Measurements from ENCODE around the gene PUSL1.

PUSL1 gene

GRCh38 chr1:1307923-1308755 lies at the start of gene PUSL1, which contains the start of gene ACAP3:
TSS of gene PUSL1 (plus strand) at chr1:1308597. CDS start at chr1:1308644, 47 bp downstream.
TSS of gene ACAP3 (minus strand) at chr1:1307930. CDS start at chr1:1307815, 115 bp downstream.
- Histone ChIP-seq H3K27me3 (ENCODE audit: control insufficient read depth in 2 of 2, insufficient read depth in 2 of 2, low read length in 2 of 2) (no peaks in the 10 kb centered on the region), H3K9me3 (ENCODE audit: control insufficient read depth in 2 of 2, low read length in 2 of 2) (no peaks in the 10 kb centered on the region), H3K36me3 (ENCODE audit: control insufficient read depth in 2 of 2, insufficient read depth in 2 of 2, low read length in 2 of 2) (peaks cover 16 to 22% of the 10 kb centered on the region in 2 donors), H3K9ac (ENCODE audit: low read depth in 1 of 2, low read length in 2 of 2) (peak within 1 kb of the TSS; percentile 65 to 79), H3K4me1 (ENCODE audit: control insufficient read depth in 2 of 2, insufficient read depth in 2 of 2, low read length in 2 of 2) (peaks cover 33 to 39% of the 10 kb centered on the region in 2 donors), H3K27ac (ENCODE audit: low read depth in 2 of 2, low read length in 2 of 2) (peak within 1 kb of the TSS; percentile 93 to 96), H3K4me3 (ENCODE audit: low read length in 2 of 2) (peak within 1 kb of the TSS; percentile 70 to 80)

GRCh38 chr1:1259119-1259488 lies 49.3 kb upstream of the PUSL1 start:
- Histone ChIP-seq H3K4me1 (ENCODE audit: control insufficient read depth in 2 of 2, insufficient read depth in 2 of 2, low read length in 2 of 2) (peaks cover 0 to 3% of the 10 kb centered on the region in 2 donors), H3K9ac (ENCODE audit: low read depth in 1 of 2, low read length in 2 of 2) (no peak overlapping the region), H3K36me3 (ENCODE audit: control insufficient read depth in 2 of 2, insufficient read depth in 2 of 2, low read length in 2 of 2) (peaks cover 43 to 63% of the 10 kb centered on the region in 2 donors), H3K27me3 (ENCODE audit: control insufficient read depth in 2 of 2, insufficient read depth in 2 of 2, low read length in 2 of 2) (no peaks in the 10 kb centered on the region), H3K4me3 (ENCODE audit: low read length in 2 of 2) (no peak overlapping the region), H3K9me3 (ENCODE audit: control insufficient read depth in 2 of 2, low read length in 2 of 2) (no peaks in the 10 kb centered on the region), H3K27ac (ENCODE audit: low read depth in 2 of 2, low read length in 2 of 2) (no peak overlapping the region)

- H3K9ac ChIP-seq (ENCODE audit: low read depth in 1 of 2, low read length in 2 of 2) = no peak overlapping the region
- peaks cover 46 to 62% of the 10 kb centered on the region in 2 donors for H3K36me3 ChIP-seq (ENCODE audit: control insufficient read depth in 2 of 2, insufficient read depth in 2 of 2, low read length in 2 of 2)
- H3K4me3 ChIP-seq (ENCODE audit: low read length in 2 of 2) = no peak overlapping the region
- no peaks in the 10 kb centered on the region for H3K27me3 ChIP-seq (ENCODE audit: control insufficient read depth in 2 of 2, insufficient read depth in 2 of 2, low read length in 2 of 2)
- H3K4me1 ChIP-seq (ENCODE audit: control insufficient read depth in 2 of 2, insufficient read depth in 2 of 2, low read length in 2 of 2) = peaks cover 0 to 3% of the 10 kb centered on the region in 2 donors
- H3K9me3 ChIP-seq (ENCODE audit: control insufficient read depth in 2 of 2, low read length in 2 of 2) = no peaks in the 10 kb centered on the region
- no peak overlapping the region for H3K27ac ChIP-seq (ENCODE audit: low read depth in 2 of 2, low read length in 2 of 2)
Observed at GRCh38 chr1:1259540-1259939, 48.9 kb upstream of the PUSL1 start.

GRCh38 chr1:1259951-1260600 lies 48.3 kb upstream of the PUSL1 start:
- Histone ChIP-seq H3K9ac (ENCODE audit: low read depth in 1 of 2, low read length in 2 of 2) (no peak overlapping the region), H3K9me3 (ENCODE audit: control insufficient read depth in 2 of 2, low read length in 2 of 2) (no peaks in the 10 kb centered on the region), H3K4me3 (ENCODE audit: low read length in 2 of 2) (no peak overlapping the region), H3K4me1 (ENCODE audit: control insufficient read depth in 2 of 2, insufficient read depth in 2 of 2, low read length in 2 of 2) (peaks cover 0 to 3% of the 10 kb centered on the region in 2 donors), H3K36me3 (ENCODE audit: control insufficient read depth in 2 of 2, insufficient read depth in 2 of 2, low read length in 2 of 2) (peaks cover 45 to 61% of the 10 kb centered on the region in 2 donors), H3K27ac (ENCODE audit: low read depth in 2 of 2, low read length in 2 of 2) (no peak overlapping the region), H3K27me3 (ENCODE audit: control insufficient read depth in 2 of 2, insufficient read depth in 2 of 2, low read length in 2 of 2) (no peaks in the 10 kb centered on the region)

GRCh38 chr1:1260843-1261560 lies 47.4 kb upstream of the PUSL1 start:
- Histone ChIP-seq H3K4me1 (ENCODE audit: control insufficient read depth in 2 of 2, insufficient read depth in 2 of 2, low read length in 2 of 2) (peaks cover 0 to 3% of the 10 kb centered on the region in 2 donors), H3K4me3 (ENCODE audit: low read length in 2 of 2) (no peak overlapping the region), H3K9ac (ENCODE audit: low read depth in 1 of 2, low read length in 2 of 2) (no peak overlapping the region), H3K36me3 (ENCODE audit: control insufficient read depth in 2 of 2, insufficient read depth in 2 of 2, low read length in 2 of 2) (peaks cover 46 to 58% of the 10 kb centered on the region in 2 donors), H3K27me3 (ENCODE audit: control insufficient read depth in 2 of 2, insufficient read depth in 2 of 2, low read length in 2 of 2) (no peaks in the 10 kb centered on the region), H3K27ac (ENCODE audit: low read depth in 2 of 2, low read length in 2 of 2) (no peak overlapping the region), H3K9me3 (ENCODE audit: control insufficient read depth in 2 of 2, low read length in 2 of 2) (no peaks in the 10 kb centered on the region)

- H3K9me3 ChIP-seq (ENCODE audit: control insufficient read depth in 2 of 2, low read length in 2 of 2) = no peaks in the 10 kb centered on the region
- peaks cover 46 to 54% of the 10 kb centered on the region in 2 donors for H3K36me3 ChIP-seq (ENCODE audit: control insufficient read depth in 2 of 2, insufficient read depth in 2 of 2, low read length in 2 of 2)
- H3K4me1 ChIP-seq (ENCODE audit: control insufficient read depth in 2 of 2, insufficient read depth in 2 of 2, low read length in 2 of 2) = peaks cover 0 to 3% of the 10 kb centered on the region in 2 donors
- no peaks in the 10 kb centered on the region for H3K27me3 ChIP-seq (ENCODE audit: control insufficient read depth in 2 of 2, insufficient read depth in 2 of 2, low read length in 2 of 2)
- no peak overlapping the region for H3K27ac ChIP-seq (ENCODE audit: low read depth in 2 of 2, low read length in 2 of 2)
- H3K9ac ChIP-seq (ENCODE audit: low read depth in 1 of 2, low read length in 2 of 2) = no peak overlapping the region
- H3K4me3 ChIP-seq (ENCODE audit: low read length in 2 of 2) = no peak overlapping the region
Observed at GRCh38 chr1:1262071-1262470, 46.3 kb upstream of the PUSL1 start.

GRCh38 chr1:1262758-1263157 lies 45.6 kb upstream of the PUSL1 start:
- no peak overlapping the region for H3K27ac ChIP-seq (ENCODE audit: low read depth in 2 of 2, low read length in 2 of 2)
- no peak overlapping the region for H3K9ac ChIP-seq (ENCODE audit: low read depth in 1 of 2, low read length in 2 of 2)
- H3K36me3 ChIP-seq (ENCODE audit: control insufficient read depth in 2 of 2, insufficient read depth in 2 of 2, low read length in 2 of 2) = peaks cover 50 to 57% of the 10 kb centered on the region in 2 donors
- H3K27me3 ChIP-seq (ENCODE audit: control insufficient read depth in 2 of 2, insufficient read depth in 2 of 2, low read length in 2 of 2) = no peaks in the 10 kb centered on the region
- H3K4me3 ChIP-seq (ENCODE audit: low read length in 2 of 2) = no peak overlapping the region
- no peaks in the 10 kb centered on the region for H3K9me3 ChIP-seq (ENCODE audit: control insufficient read depth in 2 of 2, low read length in 2 of 2)
- H3K4me1 ChIP-seq (ENCODE audit: control insufficient read depth in 2 of 2, insufficient read depth in 2 of 2, low read length in 2 of 2) = peaks cover 0 to 3% of the 10 kb centered on the region in 2 donors

- H3K4me3 ChIP-seq (ENCODE audit: low read length in 2 of 2) = no peak overlapping the region
- no peak overlapping the region for H3K27ac ChIP-seq (ENCODE audit: low read depth in 2 of 2, low read length in 2 of 2)
- no peak overlapping the region for H3K9ac ChIP-seq (ENCODE audit: low read depth in 1 of 2, low read length in 2 of 2)
- H3K9me3 ChIP-seq (ENCODE audit: control insufficient read depth in 2 of 2, low read length in 2 of 2) = no peaks in the 10 kb centered on the region
- H3K4me1 ChIP-seq (ENCODE audit: control insufficient read depth in 2 of 2, insufficient read depth in 2 of 2, low read length in 2 of 2) = peaks cover 0 to 3% of the 10 kb centered on the region in 2 donors
- peaks cover 47 to 51% of the 10 kb centered on the region in 2 donors for H3K36me3 ChIP-seq (ENCODE audit: control insufficient read depth in 2 of 2, insufficient read depth in 2 of 2, low read length in 2 of 2)
- no peaks in the 10 kb centered on the region for H3K27me3 ChIP-seq (ENCODE audit: control insufficient read depth in 2 of 2, insufficient read depth in 2 of 2, low read length in 2 of 2)
Observed at GRCh38 chr1:1264026-1264425, 44.4 kb upstream of the PUSL1 start.

- no peak overlapping the region for H3K27ac ChIP-seq (ENCODE audit: low read depth in 2 of 2, low read length in 2 of 2)
- peaks cover 0 to 3% of the 10 kb centered on the region in 2 donors for H3K4me1 ChIP-seq (ENCODE audit: control insufficient read depth in 2 of 2, insufficient read depth in 2 of 2, low read length in 2 of 2)
- H3K9me3 ChIP-seq (ENCODE audit: control insufficient read depth in 2 of 2, low read length in 2 of 2) = no peaks in the 10 kb centered on the region
- no peaks in the 10 kb centered on the region for H3K27me3 ChIP-seq (ENCODE audit: control insufficient read depth in 2 of 2, insufficient read depth in 2 of 2, low read length in 2 of 2)
- H3K36me3 ChIP-seq (ENCODE audit: control insufficient read depth in 2 of 2, insufficient read depth in 2 of 2, low read length in 2 of 2) = peaks cover 43 to 46% of the 10 kb centered on the region in 2 donors
- H3K4me3 ChIP-seq (ENCODE audit: low read length in 2 of 2) = no peak overlapping the region
- H3K9ac ChIP-seq (ENCODE audit: low read depth in 1 of 2, low read length in 2 of 2) = no peak overlapping the region
Observed at GRCh38 chr1:1264868-1265272, 43.5 kb upstream of the PUSL1 start.
